ENCODE data around the gene FAM3D.

The FAM3D gene

GRCh38 chr3:58640700-58641372 lies 25.7 kb downstream of the FAM3D start:
- TF ChIP-seq FOXP2 (optimal IDR thresholded peaks at IDR 0.05; ENCODE audit: borderline replicate concordance, extremely low read depth, extremely low read length, insufficient read depth) (peak; percentile 31), POLR2AphosphoS5 (IDR thresholded peaks at IDR 0.05; ENCODE audit: low read depth, low read length) (no peak)

GRCh38 chr3:58639842-58640241 lies 26.7 kb downstream of the FAM3D start:
- TF ChIP-seq, protein P1, sequence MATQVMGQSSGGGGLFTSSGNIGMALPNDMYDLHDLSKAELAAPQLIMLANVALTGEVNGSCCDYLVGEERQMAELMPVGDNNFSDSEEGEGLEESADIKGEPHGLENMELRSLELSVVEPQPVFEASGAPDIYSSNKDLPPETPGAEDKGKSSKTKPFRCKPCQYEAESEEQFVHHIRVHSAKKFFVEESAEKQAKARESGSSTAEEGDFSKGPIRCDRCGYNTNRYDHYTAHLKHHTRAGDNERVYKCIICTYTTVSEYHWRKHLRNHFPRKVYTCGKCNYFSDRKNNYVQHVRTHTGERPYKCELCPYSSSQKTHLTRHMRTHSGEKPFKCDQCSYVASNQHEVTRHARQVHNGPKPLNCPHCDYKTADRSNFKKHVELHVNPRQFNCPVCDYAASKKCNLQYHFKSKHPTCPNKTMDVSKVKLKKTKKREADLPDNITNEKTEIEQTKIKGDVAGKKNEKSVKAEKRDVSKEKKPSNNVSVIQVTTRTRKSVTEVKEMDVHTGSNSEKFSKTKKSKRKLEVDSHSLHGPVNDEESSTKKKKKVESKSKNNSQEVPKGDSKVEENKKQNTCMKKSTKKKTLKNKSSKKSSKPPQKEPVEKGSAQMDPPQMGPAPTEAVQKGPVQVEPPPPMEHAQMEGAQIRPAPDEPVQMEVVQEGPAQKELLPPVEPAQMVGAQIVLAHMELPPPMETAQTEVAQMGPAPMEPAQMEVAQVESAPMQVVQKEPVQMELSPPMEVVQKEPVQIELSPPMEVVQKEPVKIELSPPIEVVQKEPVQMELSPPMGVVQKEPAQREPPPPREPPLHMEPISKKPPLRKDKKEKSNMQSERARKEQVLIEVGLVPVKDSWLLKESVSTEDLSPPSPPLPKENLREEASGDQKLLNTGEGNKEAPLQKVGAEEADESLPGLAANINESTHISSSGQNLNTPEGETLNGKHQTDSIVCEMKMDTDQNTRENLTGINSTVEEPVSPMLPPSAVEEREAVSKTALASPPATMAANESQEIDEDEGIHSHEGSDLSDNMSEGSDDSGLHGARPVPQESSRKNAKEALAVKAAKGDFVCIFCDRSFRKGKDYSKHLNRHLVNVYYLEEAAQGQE (IDR thresholded peaks at IDR 0.05; ENCODE audit: insufficient read depth in 1 of 2, low read depth in 2 of 2, low read length in 2 of 2) = no peak
- no peak for TF ChIP-seq SIN3A (IDR thresholded peaks at IDR 0.05; ENCODE audit: borderline replicate concordance, insufficient read depth, low read length)
- TF ChIP-seq FOXP2 (optimal IDR thresholded peaks at IDR 0.05; ENCODE audit: borderline replicate concordance, extremely low read depth, extremely low read length, insufficient read depth) = no peak
- TF ChIP-seq POLR2AphosphoS5 (IDR thresholded peaks at IDR 0.05; ENCODE audit: low read depth, low read length) = no peak
- no peak for TF ChIP-seq TAF1 (IDR thresholded peaks at IDR 0.05; ENCODE audit: borderline replicate concordance, insufficient read depth, low read length)

GRCh38 chr3:58639001-58639400 lies 27.6 kb downstream of the FAM3D start:
- TF ChIP-seq FOXP2 (optimal IDR thresholded peaks at IDR 0.05; ENCODE audit: borderline replicate concordance, extremely low read depth, extremely low read length, insufficient read depth) (no peak), SIN3A (IDR thresholded peaks at IDR 0.05; ENCODE audit: borderline replicate concordance, insufficient read depth, low read length) (no peak), POLR2AphosphoS5 (IDR thresholded peaks at IDR 0.05; ENCODE audit: low read depth, low read length) (no peak), TAF1 (IDR thresholded peaks at IDR 0.05; ENCODE audit: borderline replicate concordance, insufficient read depth, low read length) (no peak)
- TF ChIP-seq, protein P1 (IDR thresholded peaks at IDR 0.05; ENCODE audit: insufficient read depth in 1 of 2, low read depth in 2 of 2, low read length in 2 of 2) = no peak

DNA sequence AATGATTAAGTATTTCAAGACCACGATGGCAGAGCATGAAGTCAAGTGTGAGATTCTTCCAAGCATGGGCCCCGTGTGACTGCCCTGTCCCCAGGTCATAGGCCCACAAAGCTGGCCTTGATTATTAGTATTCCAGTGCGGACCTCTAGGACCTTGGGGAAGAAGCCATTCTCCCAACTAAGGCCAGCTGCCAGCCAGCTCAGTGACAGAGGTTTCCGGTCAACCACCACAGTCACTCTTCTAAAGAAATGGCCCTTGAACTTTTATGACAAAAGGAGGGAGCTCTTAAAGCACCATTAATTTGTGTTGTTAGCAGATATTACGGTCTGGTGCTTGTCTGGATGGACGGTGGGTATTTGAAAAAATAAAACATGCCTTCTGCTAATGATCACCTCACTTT lies 28.0 kb downstream of the FAM3D start:
- TF ChIP-seq POLR2AphosphoS5 (IDR thresholded peaks at IDR 0.05; ENCODE audit: low read depth, low read length) (no peak), FOXP2 (optimal IDR thresholded peaks at IDR 0.05; ENCODE audit: borderline replicate concordance, extremely low read depth, extremely low read length, insufficient read depth) (no peak), SIN3A (IDR thresholded peaks at IDR 0.05; ENCODE audit: borderline replicate concordance, insufficient read depth, low read length) (no peak)

- TF ChIP-seq SIN3A (IDR thresholded peaks at IDR 0.05; ENCODE audit: borderline replicate concordance, insufficient read depth, low read length) = no peak
Measured at GRCh38 chr3:58637509-58637908, 29.1 kb downstream of the FAM3D start.

DNA sequence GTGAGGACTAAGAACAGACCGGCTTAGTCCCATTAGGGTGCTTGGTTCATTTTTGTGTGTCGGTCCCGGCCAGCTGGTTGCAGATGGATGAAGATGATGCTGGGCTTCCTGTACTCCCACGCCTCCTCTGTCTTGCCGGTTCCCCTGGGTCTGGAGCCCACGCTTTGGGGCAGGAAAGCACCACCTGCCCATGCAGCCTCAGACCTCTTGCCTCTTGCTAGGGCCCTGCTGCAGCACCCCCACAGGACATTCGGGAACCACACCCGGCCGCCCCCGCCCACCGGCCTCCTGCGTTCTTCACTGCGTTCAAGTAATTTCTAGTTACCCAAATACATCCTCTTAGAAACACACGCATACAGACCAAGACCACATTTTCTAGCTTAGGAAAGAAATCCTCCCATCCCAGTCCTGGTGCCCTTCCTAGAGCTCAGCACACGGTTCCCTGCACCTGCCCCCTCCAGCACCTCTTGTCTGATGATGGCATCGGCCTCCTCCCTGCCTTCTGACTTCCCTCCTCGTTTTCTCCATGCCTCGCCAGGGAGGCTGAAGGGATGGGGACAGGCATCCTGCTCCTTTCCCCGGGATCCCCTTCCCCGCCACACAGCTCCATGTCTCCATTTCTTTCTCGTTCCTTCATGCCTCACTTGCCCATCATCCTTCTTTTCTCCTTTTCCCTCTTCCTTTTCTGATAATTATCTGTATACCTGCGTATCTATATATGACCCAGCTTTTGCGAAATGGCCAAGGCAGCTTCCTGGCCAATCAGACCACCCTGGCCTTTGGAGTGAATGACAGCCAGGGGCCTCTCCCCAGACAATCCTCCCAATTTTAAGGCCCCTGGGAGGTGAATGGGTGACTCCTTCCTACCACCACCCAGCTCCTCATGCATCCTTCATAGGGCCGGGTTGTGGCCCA lies 30.9 kb downstream of the FAM3D start:
- TF ChIP-seq, protein P1 (IDR thresholded peaks at IDR 0.05; ENCODE audit: insufficient read depth in 1 of 2, low read depth in 2 of 2, low read length in 2 of 2) = no peak
- TF ChIP-seq FOXP2 (optimal IDR thresholded peaks at IDR 0.05; ENCODE audit: borderline replicate concordance, extremely low read depth, extremely low read length, insufficient read depth) = no peak
- TF ChIP-seq SIN3A (IDR thresholded peaks at IDR 0.05; ENCODE audit: borderline replicate concordance, insufficient read depth, low read length) = no peak
- no peak for TF ChIP-seq TAF1 (IDR thresholded peaks at IDR 0.05; ENCODE audit: borderline replicate concordance, insufficient read depth, low read length)
- no peak for TF ChIP-seq POLR2AphosphoS5 (IDR thresholded peaks at IDR 0.05; ENCODE audit: low read depth, low read length)
